ENCODE results near the gene PITPNC1.
"Not testable (repeated sequence)": the region's sequence is repeated elsewhere in the genome, so short reads cannot be mapped to it uniquely, and the experiment has no call there.

PITPNC1 gene

DNA sequence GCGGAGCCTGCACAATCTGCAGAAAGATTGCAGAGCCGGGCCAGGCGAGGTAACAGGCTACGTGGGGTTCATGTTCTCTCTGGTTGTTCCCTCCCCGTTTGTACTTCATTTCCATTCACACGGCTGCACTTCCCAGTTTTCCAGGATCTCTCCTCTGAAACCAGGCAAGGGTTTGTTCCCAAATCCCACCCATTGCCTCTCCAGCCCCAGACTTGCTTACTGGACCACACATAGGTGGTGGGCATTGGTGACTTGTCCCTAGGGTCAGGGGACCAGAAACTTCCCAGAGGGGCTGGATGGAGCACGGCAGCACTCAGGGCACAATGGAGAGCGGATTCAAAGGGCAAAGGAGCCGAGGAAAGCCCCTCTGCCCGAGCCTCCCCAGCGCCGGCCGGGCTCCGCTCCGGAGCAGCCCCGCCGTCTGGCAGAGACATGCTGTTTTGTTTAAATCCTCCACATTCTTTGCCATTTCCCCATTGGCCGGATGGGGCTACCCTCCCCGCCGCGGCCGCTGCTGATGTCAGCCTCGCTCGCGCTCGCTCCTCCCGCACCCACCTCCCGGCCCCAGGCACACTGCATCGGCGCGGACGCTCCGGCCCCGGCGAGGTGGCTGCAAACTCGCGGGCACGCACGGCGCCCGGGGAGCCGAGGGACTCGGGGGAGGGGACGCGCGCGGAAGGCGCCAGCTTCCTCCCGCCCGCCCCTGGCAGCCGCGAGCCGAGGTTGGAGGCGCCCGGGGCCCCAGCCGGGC lies at the start of gene PITPNC1:
Gene PITPNC1, plus strand, starts transcription at position 545 of the 751 bp plus-strand sequence.
- DNase-seq: peak; percentile 89

DNA sequence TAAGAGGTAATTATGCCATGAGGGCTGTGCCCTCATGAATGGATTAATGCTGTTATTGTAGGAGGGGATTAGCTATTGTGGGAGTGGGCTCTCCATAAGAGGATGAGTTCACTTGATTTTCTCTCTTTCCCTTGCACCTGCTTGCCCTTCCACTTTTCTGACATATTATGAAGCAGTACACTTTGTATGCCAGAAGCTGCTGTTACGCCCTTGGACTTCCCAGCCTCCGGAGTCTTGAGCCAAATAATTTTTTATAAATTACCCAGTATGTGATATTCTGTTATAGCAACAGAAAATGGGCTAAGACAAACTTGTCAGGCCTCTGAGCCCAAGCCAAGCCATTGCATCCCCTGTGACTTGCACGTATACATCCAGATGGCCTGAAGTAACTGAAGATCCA lies 49.1 kb upstream of the PITPNC1 start:
- no peak for DNase-seq

DNA sequence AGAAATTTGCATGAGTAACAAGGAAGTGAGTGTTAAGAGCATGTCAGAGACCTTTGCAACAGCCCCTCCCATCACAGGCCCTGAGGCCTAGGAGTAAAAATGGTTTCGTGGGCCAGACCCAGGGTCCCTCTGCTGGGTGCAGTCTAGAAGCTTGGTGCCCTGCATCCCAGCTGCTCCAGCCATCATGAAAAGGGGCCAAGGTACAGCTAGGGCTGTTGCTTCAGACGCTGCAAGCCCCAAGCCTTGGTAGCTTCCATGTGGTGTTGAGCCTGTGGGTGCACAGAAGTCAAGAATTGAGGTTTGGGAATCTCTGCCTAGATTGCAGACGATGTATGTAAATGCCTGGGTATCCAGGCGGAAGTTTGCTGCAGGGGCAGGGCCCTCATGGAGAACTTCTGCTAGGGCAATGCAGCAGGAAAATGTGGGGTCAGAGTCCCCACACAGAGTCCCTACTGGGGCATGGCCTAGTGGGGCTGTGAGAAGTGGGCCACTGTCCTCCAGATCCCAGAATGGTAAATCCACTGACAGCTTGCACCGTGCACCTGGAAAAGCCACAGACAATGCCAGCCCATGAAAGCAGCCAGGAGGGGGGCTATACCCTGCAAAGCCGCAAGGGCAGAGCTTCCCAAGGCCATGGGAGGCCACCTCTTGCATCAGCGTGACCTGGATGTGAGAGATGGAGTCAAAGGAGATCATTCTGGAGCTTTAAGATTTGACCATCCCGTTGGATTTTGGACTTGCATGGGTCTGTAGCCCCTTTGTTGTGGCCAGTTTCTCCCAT lies 45.5 kb upstream of the PITPNC1 start:
- not testable (repeated sequence) for DNase-seq

DNA sequence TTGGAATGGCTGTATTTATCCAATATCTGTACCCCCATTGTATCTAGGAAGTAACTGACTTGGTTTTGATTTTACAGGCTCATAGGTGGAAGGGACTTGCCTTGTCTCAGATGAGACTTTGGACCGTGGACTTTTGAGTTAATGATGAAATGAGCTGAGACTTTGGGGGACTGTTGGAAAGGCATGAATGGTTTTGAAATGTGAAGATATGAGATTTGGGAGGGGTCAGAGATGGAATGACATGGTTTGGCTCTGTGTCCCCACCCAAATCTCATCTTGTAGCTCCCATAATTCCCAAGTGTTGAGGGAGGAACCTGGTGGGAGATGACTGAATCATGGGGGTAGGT lies 44.9 kb upstream of the PITPNC1 start:
- DNase-seq: not testable (repeated sequence)

DNA sequence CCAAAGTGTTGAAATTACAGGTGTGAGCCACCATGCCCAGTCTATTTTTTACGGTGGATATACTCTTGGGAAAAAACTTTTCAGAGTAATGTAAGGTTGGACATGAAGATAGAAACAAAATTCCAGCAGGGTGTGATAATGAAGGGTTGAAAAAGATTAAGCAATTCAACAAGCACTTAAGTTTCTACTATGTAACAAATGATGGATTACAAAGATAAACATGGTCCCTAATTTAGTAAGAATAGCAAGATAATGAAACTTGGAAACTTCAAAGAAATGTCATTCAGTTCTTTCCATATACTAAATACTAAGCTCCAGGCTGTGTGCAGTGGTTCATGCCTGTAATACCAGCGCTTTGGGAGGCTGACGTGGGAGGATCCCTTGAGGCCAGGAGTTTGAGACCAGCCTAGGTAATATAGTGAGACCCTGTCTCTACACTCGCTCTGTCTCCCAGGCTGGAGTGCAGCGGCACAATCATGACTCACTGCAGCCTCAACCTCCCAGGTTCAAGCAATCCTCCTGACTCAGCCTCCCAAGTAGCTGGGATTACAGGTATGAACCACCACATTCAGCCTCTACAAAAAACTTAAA lies 41.7 kb upstream of the PITPNC1 start:
- no peak for DNase-seq

DNA sequence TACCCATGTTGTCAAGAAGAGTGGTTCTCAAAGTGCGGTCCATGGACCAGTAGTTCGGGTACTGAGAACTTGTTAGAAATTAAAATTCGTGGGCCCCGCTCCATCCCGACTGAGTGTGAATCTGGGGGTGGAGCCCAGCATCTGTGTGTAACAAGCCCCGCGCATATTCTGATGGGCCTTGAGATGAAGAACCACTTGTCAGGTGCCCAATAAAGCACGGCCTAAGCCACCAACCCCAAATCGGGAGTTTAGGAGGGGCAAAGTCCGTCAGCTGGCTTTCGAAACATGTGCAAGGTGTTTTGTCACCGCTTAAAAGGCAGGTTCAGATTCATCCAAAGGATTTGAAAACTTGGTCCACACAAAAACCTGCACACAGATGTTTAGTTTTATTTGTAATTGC lies 40.2 kb upstream of the PITPNC1 start:
- no peak for DNase-seq

DNA sequence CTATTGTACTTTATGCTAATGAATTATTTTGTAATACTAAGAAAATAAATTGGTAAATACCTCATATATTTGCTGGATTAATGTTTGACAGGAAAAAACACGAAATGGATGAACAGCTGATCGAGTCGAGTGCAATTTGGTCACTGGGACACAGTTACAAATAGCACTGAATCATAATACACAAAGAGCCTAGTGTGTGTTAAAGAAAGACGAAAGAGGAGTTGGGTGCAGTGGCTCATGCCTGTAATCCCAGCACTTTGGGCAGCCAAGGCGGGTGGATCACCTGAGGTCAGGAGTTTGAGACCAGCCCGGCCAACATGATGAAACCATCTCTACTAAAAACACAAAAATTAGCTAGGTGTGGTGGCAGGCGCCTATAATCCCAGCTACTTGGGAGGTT lies 38.7 kb upstream of the PITPNC1 start:
- not testable (repeated sequence) for DNase-seq

DNA sequence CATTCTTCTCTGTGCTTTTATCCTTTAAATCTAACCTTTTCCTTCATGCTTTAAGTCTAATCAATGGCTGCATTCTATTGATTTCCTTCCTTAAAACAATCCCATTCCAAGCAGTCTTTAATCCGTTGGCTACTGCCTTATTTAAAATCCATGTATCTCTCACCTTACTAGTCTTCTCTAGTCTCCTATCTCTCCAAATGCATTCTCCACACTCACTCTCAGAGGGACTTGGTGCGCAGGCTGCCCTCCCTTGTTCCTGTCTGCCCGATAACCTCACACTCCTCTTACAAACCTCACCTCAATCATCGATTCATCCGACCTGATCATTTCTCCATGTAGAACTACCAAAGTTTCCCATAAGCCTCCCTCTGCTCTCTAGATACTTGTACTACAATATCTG lies 33.8 kb upstream of the PITPNC1 start:
- DNase-seq: no peak

DNA sequence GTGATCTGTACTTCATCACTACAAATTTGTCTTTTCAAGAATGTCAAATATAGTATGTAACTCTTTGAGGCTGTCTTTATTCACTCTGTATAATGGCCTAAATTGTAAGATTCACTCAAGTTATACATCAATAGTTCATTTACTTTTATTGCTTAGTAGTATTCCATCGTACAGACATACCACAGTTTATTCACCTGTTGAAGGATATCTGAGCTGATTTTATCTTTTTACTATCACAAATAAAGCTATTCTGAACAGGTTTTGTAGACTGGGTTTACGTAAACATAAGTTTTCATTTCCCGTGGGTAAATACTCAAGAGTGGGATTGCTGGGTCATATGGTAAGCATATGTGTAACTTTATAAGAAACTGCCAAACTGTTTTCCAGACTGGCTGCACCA lies 29.3 kb upstream of the PITPNC1 start:
- DNase-seq: no peak

DNA sequence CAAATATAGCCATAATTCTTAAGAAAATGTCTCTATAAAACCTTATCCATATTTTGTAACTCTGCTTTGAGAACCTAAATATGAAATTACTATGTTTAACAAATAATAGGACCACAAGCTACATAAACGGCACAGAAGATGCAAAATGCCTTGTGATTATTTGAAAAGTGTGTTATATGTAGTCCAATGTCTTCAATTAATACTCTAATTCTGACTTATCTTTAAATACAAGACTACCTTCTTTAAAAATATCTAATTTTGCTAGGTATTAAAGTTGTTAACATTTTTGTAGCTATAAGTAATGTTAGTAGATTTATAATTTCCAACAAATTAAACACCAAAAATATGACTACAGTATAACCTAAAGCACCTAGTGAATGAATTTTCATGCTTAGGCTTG lies 27.7 kb upstream of the PITPNC1 start:
- DNase-seq: no peak

DNA sequence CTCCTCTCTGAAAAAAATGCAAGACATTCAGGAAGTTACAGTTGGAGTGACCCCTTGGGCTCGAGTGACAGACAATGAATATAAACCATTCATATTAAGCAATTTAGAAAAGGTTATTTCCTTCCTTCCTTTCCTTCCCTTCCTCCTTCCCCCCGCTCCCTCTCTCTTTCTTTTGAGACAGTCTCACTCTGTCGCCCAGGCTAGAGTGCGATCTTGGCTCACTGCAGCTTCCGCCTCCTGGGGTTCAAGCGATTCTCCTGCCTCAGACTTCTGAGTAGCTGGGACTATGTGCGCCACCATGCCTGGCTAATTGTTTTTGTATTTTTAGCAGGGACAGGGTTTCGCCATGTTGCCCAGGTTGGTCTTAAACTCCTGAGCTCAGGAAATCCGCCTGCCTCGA lies 23.9 kb upstream of the PITPNC1 start:
- no peak for DNase-seq

DNA sequence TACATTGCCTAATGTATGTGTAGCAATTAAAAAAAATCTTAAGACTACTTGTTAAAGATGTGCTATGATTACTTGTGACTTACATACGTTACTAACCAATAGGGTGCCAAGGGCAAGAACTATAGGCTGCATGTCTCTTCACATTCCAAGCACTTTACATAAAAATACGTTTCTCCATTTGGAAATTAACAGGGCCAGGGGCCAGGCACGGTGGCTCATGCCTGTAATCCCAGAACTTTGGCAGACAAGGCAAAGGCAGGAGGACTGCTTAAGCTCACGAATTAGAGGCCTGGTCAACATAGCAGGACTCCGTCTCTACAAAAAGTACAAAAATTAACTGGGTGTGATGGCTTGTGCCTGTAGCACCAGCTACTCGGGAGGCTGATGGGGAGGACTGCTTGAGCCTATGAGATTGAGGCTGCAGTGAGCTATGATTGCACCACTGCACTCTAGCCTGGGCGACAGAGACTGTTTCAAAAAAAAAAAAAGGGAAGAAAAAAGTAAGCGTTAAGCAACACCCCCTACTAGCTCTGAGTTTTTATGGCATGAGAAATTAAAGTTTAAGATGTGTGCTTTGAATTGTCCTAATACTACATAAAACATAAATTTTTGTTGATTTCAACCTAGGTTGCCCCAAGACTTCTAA lies 23.0 kb upstream of the PITPNC1 start:
- DNase-seq: no peak

DNA sequence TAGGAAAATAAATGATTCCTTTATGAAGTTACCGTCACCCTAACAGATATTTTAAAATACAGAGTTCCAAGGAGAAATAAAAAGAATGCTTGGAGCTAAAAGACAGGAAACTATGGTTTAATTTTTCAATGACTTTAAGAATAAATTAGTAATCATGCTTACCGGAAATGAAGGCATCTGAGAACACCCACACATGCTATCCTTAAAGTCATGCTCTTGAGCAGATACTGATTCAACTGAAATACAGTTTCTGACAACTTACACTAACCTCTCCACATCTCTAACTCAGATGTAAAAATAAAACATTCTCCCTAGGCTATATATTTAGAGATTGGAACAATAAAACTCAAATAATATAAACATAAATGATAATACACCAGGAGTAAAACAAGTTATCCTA lies 18.5 kb upstream of the PITPNC1 start:
- DNase-seq: no peak

DNA sequence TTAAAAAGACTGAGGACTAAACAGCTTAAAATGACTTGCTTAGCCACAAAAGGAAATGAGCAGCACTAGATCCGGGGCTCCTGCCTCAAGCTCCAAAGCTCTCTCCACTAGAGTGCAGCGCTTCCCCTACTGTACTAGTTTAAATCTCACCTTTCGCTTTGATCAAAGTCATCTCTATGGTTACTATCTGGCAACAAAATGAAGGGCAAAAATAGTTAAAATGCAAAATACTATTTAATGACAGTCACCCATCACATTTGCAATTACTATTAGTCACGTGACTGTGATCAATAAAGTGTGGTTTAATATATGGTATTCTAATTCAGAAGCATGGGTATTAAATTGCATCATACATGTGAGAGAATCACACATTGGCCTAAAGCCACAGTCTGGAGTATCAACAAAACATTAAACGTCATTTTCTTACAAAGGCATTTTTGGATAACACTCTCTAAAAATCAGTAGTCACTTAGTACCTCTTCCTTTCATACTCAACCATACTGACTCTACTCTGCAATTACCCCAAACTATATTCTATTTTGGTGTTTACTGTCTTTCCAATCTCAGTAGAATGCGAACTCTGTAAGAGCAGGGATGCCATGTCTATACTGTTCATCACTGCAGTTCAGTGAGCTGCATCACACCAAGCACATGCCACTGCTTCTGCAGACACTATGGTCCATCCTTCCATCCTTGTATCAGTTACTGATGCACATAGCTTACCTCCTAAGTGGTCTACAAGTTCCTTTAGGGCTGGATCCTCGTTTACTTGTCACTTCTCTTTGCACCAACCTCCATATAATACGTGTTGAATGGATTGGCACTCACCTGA lies 16.9 kb upstream of the PITPNC1 start:
- DNase-seq: peak; percentile 54

DNA sequence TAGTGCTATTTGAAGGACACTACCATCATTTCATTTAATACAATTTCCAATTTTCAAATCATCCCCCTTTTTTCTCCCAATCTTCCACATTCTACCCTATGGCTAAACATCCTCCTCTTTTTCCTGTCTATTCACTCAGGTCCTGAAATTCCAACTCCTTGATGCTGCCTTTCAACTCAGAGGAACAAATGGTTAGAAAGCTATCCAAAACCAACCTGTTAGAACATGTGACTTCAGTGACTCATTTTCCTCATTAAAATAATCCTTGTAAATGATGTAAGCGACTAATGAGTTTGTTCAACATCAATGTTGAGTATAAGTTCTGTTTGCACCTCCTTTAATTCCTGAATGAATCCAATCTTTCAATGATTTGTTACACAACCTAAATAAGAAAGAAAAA lies 16.2 kb upstream of the PITPNC1 start:
- no peak for DNase-seq

DNA sequence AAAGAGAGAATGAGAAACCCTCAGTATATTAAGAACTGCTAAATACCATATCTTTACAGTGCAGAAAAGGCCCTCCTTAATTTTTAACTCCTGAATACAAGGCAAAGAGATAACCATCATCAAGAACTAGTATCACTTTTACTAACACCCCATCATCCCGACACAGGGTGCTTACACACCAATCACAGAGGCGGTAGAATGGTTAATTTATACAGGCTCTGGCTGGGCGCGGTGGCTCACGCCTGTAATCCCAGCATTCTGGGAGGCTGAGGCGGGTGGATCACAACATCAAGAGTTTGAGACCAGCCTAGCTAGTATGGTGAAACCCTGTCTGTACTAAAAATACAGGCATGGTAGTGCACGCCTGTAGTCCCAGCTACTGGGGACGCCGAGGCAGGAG lies 14.9 kb upstream of the PITPNC1 start:
- DNase-seq: no peak

DNA sequence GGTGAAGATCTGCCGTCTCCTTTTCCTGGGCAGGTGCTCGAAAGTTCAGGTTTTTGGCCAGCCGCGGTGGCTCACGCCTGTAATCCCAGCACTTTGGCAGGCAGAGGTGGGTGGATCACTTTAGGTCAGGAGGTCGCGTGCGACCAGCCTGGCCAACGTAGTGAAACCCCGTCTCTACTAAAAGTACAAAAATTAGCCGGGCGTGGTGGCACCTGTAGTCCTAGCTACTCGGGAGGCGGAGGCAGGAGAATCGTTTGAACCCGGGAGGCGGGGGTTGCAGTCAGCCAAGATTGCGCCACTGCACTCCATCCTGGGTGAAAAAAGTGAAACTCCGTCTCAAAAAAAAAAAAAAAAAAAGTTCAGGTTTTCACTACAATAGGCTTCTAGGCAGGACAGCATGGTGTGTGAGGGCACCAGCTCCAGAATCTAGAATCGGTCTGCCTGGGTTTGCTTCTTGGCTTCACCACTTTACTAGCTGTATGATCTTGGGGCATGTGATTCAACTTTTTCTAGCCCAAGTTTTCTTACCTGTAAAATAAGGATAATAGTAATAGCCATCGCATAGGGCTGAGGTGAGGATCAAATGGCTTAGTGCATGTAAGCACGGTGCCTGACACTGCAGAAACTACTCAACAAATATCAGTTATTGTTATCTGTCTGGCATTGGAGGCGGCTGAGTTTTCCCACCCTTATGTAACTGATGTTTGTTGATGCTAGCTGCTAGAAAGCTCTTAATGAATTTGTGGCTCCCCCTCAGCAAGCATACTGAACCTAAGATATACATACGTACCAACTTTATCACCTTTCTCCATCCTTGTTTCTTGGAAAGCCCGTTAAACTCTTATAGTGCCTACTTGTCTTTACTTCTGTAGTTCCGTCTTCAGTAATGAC lies 12.0 kb upstream of the PITPNC1 start:
- DNase-seq: no peak

DNA sequence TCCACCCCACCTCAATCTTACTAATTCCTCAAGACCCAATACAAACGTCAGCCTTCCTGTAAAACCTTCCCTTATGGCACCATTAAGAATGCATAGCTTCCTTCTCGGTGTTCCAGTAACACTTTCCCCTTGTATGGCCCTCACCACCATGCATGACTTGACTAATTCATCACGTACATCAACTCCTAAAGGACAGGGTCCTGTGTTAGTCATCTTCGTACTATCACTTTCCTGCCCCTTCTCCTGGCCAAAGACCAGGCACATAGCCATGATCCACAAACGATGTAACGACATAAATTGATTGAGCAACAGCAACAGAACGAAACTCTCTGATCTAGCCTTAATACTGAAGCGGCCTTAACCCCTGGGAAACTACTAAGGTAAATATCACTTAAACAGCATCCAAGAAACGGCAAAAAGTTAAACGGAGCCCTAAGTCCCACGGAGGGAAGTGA lies 11.3 kb upstream of the PITPNC1 start:
- DNase-seq: peak; percentile 41

DNA sequence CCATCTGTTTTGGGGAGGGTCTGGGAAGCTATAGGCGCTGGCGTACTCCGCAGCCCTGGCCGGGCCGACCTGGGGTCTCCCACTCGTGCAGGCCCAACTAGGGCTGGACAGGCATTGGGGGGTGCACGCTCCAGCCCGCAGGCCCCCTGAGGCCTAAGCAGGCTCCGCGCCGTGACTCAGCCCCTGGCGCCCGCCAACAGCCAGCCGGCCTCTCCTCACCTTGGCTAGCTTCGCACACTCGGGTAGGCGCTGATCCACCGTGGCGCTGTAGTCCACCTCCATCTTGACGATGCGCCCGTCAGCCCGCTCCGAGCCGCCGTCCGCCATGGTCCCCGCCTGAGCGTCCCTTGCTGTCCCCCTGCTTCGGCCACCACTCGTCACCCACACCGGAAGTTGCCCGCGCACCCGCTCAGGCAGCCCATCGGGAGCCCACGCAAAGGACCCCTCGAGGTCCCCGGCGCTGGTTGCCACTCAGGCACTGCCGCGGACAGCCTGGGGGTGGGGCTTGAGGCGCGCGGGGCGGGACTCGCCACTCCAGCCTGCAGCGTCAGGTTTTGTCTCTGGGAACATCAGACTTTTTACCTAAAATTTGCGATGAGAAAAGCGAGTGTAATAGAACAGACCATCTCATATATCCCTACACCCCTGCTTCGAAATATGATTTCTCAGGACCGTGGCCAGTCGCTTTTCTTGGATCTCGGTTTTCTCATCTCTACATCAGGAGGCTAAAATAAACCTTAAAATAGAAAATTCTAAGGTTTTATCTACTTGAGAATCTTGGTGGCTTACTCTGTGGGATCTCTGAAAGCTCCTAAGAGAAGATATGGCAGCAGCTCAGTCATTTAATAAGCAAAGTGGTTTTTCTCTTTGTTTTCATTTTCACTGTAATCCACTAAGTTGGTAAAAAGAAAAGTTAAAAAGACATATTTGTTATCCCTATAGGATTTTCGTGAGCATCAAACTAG lies 10.6 kb upstream of the PITPNC1 start, which contains the start of gene PSMD12:
Gene PSMD12, minus strand, starts transcription at position 385 of the 965 bp plus-strand sequence. Its CDS starts 58 bp downstream, at position 327.
- DNase-seq: peak; percentile 84

DNA sequence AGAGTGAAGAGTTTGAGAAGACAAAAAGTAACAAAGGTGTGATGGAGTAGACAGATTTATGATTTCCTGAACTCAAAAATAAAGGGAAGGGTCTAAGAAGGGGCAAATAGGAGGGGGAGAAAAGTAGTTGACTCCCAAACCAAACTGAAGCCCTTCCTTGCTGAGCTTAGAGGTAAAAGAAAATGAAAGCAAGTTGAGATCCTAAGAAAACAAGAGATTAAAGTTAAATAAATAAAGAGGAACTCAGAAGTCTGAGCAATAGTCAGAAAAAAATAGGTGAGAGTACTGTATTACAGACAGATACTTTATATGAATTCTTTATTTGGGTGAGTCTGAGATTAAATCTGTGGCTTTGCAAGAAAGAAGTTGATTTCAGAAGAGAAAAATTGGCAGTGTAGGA lies 7.4 kb upstream of the PITPNC1 start:
- DNase-seq: no peak
